GM23338 (cell line): ENCODE measurements around the gene SRD5A3. TPM values are rescaled to one million over a fixed set of nuclear protein-coding genes. Genes with fewer than 3 reads are reported as not detected.

Experiments used
- ATAC-seq: fragments of 200-7000 bp; cut with Tn5 transposase; 3 replicates; pipeline ENCODE4 v1.9.1; 2020
- DNase-seq: peaks from one replicate; pipeline ENCODE4 v3.0.0-alpha.2; 2015; ENCODE audit warnings: low spot score
- H2AFZ ChIP-seq: fragments of 200-600 bp; sonication (generic); 2 replicates; pipeline ENCODE4 v1.8.0; 2016; ENCODE audit warnings: antibody characterized with exemption, mild to moderate bottlenecking, moderate library complexity
- H3F3A ChIP-seq: fragments of 200-600 bp; sonication (generic); replicated peaks from 2 replicates; pipeline ENCODE4 v1.8.0; 2017; ENCODE audit warnings: antibody characterized with exemption, mixed run types, low read depth
- H3K27ac ChIP-seq: fragments of 200-600 bp; sonication (generic); 2 replicates; pipeline ENCODE4 v1.6.1; 2016; ENCODE audit warnings: low read depth
- H3K27me3 ChIP-seq: fragments of 200-600 bp; sonication (generic); 2 replicates; pipeline ENCODE4 v1.8.0; 2016; ENCODE audit warnings: mild to moderate bottlenecking, mixed run types, moderate library complexity; ENCODE audit not compliant: insufficient read depth
- H3K36me3 ChIP-seq: fragments of 200-600 bp; sonication (generic); 2 replicates; pipeline ENCODE4 v1.8.0; 2016; ENCODE audit warnings: mild to moderate bottlenecking; ENCODE audit not compliant: insufficient read depth
- H3K4me1 ChIP-seq: fragments of 200-600 bp; sonication (generic); 2 replicates; pipeline ENCODE4 v1.8.0; 2016; ENCODE audit warnings: mild to moderate bottlenecking, moderate library complexity; ENCODE audit not compliant: insufficient read depth
- H3K4me2 ChIP-seq: fragments of 200-600 bp; sonication (generic); 2 replicates; pipeline ENCODE4 v1.7.1; 2017; ENCODE audit warnings: mixed run types
- H3K4me3 ChIP-seq: fragments of 200-600 bp; sonication (generic); 2 replicates; pipeline ENCODE4 v1.6.1; 2016; ENCODE audit warnings: mixed run types
- H3K79me2 ChIP-seq: fragments of 200-600 bp; sonication (generic); replicated peaks from 2 replicates; pipeline ENCODE4 v1.8.0; 2017; ENCODE audit warnings: mild to moderate bottlenecking; ENCODE audit not compliant: insufficient read depth
- H3K9me2 ChIP-seq: fragments of 200-600 bp; sonication (generic); 2 replicates; pipeline ENCODE4 v1.8.0; 2017; ENCODE audit not compliant: insufficient read depth
- H4K20me1 ChIP-seq: fragments of 200-600 bp; sonication (generic); replicated peaks from 2 replicates; pipeline ENCODE4 v1.8.0; 2017; ENCODE audit warnings: mild to moderate bottlenecking; ENCODE audit not compliant: insufficient read depth
- H3K27ac Mint-ChIP-seq: 2 replicates; pipeline ENCODE4 v1.8.0; 2020; ENCODE audit warnings: inconsistent platforms, mild to moderate bottlenecking, moderate library complexity, mixed read lengths
- H3K27me3 Mint-ChIP-seq: 3 replicates; pipeline ENCODE4 v1.8.0; 2022; ENCODE audit warnings: low read depth, mild to moderate bottlenecking, moderate library complexity, mixed read lengths, inconsistent platforms; ENCODE audit not compliant: insufficient read depth, poor library complexity
- H3K36me3 Mint-ChIP-seq: 3 replicates; pipeline ENCODE4 v1.8.0; 2021; ENCODE audit warnings: low read depth, mild to moderate bottlenecking, inconsistent platforms, moderate library complexity, mixed read lengths
- H3K4me1 Mint-ChIP-seq: 3 replicates; pipeline ENCODE4 v1.8.0; 2020; ENCODE audit warnings: mild to moderate bottlenecking, inconsistent platforms, mixed read lengths
- H3K4me3 Mint-ChIP-seq: 3 replicates; pipeline ENCODE4 v1.8.0; 2021; ENCODE audit warnings: moderate library complexity, mild to moderate bottlenecking, inconsistent platforms, mixed read lengths
- H3K9me3 Mint-ChIP-seq: 3 replicates; pipeline ENCODE4 v1.8.0; 2020; ENCODE audit warnings: moderate library complexity, mild to moderate bottlenecking, inconsistent platforms, mixed read lengths
- CREB1 ChIP-seq: fragments of 250-450 bp; sonication (Bioruptor Pico); IDR thresholded peaks from 2 replicates; pipeline ENCODE4 v1.5.0; 2020; ENCODE audit warnings: low read depth, mild to moderate bottlenecking, moderate library complexity
- EZH2 ChIP-seq: fragments of 200-600 bp; sonication (generic); IDR thresholded peaks from one replicate; pipeline ENCODE4 v1.8.0; 2017; ENCODE audit warnings: antibody characterized with exemption, mild to moderate bottlenecking, low read depth; ENCODE audit not compliant: unreplicated experiment
- EZH2phosphoT487 ChIP-seq: fragments of 200-600 bp; sonication (generic); IDR thresholded peaks from one replicate; pipeline ENCODE4 v1.8.1; 2018; ENCODE audit warnings: antibody characterized with exemption; ENCODE audit not compliant: unreplicated experiment
- JUNB ChIP-seq: IDR thresholded peaks from one replicate; pipeline ENCODE4 v1.6.1; 2016; ENCODE audit warnings: antibody characterized with exemption; ENCODE audit not compliant: unreplicated experiment
- NANOG ChIP-seq: IDR thresholded peaks from 2 replicates; pipeline ENCODE4 v1.6.1; 2016; ENCODE audit warnings: antibody characterized with exemption, borderline replicate concordance
- POLR2AphosphoS5 ChIP-seq: IDR thresholded peaks from 2 replicates; pipeline ENCODE4 v1.6.1; 2016; ENCODE audit warnings: antibody characterized with exemption, low read depth
- STAT1 ChIP-seq: IDR thresholded peaks from one replicate; pipeline ENCODE4 v1.6.1; 2016; ENCODE audit warnings: antibody characterized with exemption; ENCODE audit not compliant: unreplicated experiment
- ZNF114 ChIP-seq: fragments of 250-450 bp; sonication (Bioruptor Pico); IDR thresholded peaks from 2 replicates; pipeline ENCODE4 v1.5.0; 2020; ENCODE audit warnings: mild to moderate bottlenecking, moderate library complexity
- ZNF331 ChIP-seq: fragments of 250-450 bp; sonication (Bioruptor Pico); IDR thresholded peaks from 2 replicates; pipeline ENCODE4 v1.5.0; 2020; ENCODE audit warnings: low read depth, mild to moderate bottlenecking, moderate library complexity
- polyA plus RNA-seq: library from polyadenylated mRNA; unstranded; fragments of >200 nt; fragmentation: Nextera tagmentation; extraction: Ambion mirVana; gene quantifications from 2 replicates; pipeline ENCODE4 v1.2.1, GENCODE V29; 2016
- total RNA-seq: library from RNA; depleted of rRNA; stranded (reverse); fragments of >200 nt; shearing (Covaris generic); gene quantifications from 2 replicates; pipeline ENCODE4 v1.2.3, GENCODE V29; 2014
- TF ChIP-seq, protein P1 (sequence below), 2 experiments: fragments of 200-600 bp in 1 of 2; sonication (generic) in 1 of 2; conservative IDR thresholded peaks; 2 replicates each; pipeline versions ENCODE4 v1.5.1 to v1.6.1; 2016 to 2017; ENCODE audit warnings: antibody characterized with exemption in 2 of 2, low read depth in 2 of 2, mild to moderate bottlenecking in 2 of 2, moderate library complexity in 1 of 2
- TF ChIP-seq, protein P2 (sequence below): fragments of 250-450 bp; sonication (Bioruptor Pico); IDR thresholded peaks from 2 replicates; pipeline ENCODE4 v1.5.0; 2020; ENCODE audit warnings: mild to moderate bottlenecking, moderate library complexity
- TF ChIP-seq, protein P3 (sequence below): IDR thresholded peaks from one replicate; pipeline ENCODE4 v1.6.1; 2018; ENCODE audit warnings: antibody characterized with exemption; ENCODE audit not compliant: unreplicated experiment

Gene SRD5A3
- total and polyA plus RNA-seq, 2 experiments from 2014 or later, result 23.0 to 49.9 TPM

DNA sequence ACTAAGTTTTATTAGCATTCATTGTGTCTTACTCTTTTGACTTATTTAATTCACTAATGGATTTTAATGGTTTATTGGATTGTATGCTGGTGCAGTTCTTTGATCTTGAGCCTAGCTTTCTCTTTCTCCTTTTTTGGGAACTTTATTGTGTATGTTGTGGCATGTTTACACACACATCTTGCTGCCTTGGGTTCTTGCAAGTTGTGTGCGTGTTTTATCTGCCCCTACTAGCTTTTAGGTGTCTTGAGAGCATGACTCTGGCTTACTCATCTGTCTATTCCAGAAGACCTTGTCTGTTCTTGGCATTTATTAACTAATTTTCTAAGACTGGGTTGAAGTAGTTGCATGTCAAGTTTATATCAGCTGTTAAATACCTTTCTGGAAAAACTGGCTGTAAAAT is 52.4 kb downstream of the SRD5A3 start (continued):
- TF ChIP-seq NANOG (no peak), EZH2phosphoT487 (no peak), ZNF331 (CRISPR knock-in tag) (no peak), CREB1 (CRISPR knock-in tag) (no peak), JUNB (no peak), POLR2AphosphoS5 (no peak)
- TF ChIP-seq, protein P1, sequence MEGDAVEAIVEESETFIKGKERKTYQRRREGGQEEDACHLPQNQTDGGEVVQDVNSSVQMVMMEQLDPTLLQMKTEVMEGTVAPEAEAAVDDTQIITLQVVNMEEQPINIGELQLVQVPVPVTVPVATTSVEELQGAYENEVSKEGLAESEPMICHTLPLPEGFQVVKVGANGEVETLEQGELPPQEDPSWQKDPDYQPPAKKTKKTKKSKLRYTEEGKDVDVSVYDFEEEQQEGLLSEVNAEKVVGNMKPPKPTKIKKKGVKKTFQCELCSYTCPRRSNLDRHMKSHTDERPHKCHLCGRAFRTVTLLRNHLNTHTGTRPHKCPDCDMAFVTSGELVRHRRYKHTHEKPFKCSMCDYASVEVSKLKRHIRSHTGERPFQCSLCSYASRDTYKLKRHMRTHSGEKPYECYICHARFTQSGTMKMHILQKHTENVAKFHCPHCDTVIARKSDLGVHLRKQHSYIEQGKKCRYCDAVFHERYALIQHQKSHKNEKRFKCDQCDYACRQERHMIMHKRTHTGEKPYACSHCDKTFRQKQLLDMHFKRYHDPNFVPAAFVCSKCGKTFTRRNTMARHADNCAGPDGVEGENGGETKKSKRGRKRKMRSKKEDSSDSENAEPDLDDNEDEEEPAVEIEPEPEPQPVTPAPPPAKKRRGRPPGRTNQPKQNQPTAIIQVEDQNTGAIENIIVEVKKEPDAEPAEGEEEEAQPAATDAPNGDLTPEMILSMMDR (conservative IDR thresholded peaks at IDR 0.05; ENCODE audit: low read depth in 2 of 2), result no peak

DNA sequence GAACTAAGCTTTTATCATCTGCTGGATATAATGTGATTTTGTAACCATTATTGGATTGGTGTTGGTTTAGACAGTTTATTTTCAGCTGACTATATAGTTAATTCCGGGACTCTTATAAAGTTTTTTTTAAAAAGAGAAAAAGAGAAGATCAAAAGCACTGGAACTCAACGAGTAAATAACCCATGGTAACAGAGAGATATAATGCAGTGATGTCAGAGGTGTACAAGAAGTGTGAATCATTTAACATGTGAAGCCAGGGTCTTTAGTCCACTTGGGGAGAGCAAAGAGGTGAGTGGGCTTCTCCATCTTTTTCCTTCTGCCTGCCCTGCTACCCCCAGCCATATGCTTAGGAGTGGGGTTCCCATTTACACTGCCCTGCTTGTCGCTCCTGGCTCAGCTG is 52.9 kb downstream of the SRD5A3 start:
- Mint-ChIP-seq H3K36me3 (peaks cover 50% of the 10 kb centered on the region), H3K4me1 (peaks cover 24% of the 10 kb centered on the region), H3K9me3 (no peaks in the 10 kb centered on the region; the same call in 1 of the 3 replicates), H3K27ac (no peak overlapping the region), H3K4me3 (peak overlapping the region; percentile 94), H3K27me3 (peaks cover 4% of the 10 kb centered on the region)
- H3F3A ChIP-seq, result no peaks in the 10 kb centered on the region
- H3K27ac ChIP-seq, result no peak overlapping the region
- H2AFZ ChIP-seq, result no peak overlapping the region
- DNase-seq, result no peak
- H3K79me2 ChIP-seq, result peaks cover 76% of the 10 kb centered on the region
- H3K27me3 ChIP-seq, result no peaks in the 10 kb centered on the region
- H3K4me3 ChIP-seq, result peak overlapping the region; percentile 92
- H3K4me2 ChIP-seq, result peak overlapping the region; percentile 87
- peaks cover 50% of the 10 kb centered on the region for H4K20me1 ChIP-seq
- peaks cover 22% of the 10 kb centered on the region for H3K4me1 ChIP-seq
- no peak for ATAC-seq
- peaks cover 16% of the 10 kb centered on the region; the same call in 1 of the 2 replicates for H3K36me3 ChIP-seq
- no peaks in the 10 kb centered on the region for H3K9me2 ChIP-seq
- TF ChIP-seq CREB1 (CRISPR knock-in tag) (no peak), JUNB (no peak), STAT1 (no peak), ZNF114 (CRISPR knock-in tag) (no peak), EZH2phosphoT487 (no peak), ZNF331 (CRISPR knock-in tag) (no peak), POLR2AphosphoS5 (no peak), EZH2 (no peak)
- TF ChIP-seq, protein P2, sequence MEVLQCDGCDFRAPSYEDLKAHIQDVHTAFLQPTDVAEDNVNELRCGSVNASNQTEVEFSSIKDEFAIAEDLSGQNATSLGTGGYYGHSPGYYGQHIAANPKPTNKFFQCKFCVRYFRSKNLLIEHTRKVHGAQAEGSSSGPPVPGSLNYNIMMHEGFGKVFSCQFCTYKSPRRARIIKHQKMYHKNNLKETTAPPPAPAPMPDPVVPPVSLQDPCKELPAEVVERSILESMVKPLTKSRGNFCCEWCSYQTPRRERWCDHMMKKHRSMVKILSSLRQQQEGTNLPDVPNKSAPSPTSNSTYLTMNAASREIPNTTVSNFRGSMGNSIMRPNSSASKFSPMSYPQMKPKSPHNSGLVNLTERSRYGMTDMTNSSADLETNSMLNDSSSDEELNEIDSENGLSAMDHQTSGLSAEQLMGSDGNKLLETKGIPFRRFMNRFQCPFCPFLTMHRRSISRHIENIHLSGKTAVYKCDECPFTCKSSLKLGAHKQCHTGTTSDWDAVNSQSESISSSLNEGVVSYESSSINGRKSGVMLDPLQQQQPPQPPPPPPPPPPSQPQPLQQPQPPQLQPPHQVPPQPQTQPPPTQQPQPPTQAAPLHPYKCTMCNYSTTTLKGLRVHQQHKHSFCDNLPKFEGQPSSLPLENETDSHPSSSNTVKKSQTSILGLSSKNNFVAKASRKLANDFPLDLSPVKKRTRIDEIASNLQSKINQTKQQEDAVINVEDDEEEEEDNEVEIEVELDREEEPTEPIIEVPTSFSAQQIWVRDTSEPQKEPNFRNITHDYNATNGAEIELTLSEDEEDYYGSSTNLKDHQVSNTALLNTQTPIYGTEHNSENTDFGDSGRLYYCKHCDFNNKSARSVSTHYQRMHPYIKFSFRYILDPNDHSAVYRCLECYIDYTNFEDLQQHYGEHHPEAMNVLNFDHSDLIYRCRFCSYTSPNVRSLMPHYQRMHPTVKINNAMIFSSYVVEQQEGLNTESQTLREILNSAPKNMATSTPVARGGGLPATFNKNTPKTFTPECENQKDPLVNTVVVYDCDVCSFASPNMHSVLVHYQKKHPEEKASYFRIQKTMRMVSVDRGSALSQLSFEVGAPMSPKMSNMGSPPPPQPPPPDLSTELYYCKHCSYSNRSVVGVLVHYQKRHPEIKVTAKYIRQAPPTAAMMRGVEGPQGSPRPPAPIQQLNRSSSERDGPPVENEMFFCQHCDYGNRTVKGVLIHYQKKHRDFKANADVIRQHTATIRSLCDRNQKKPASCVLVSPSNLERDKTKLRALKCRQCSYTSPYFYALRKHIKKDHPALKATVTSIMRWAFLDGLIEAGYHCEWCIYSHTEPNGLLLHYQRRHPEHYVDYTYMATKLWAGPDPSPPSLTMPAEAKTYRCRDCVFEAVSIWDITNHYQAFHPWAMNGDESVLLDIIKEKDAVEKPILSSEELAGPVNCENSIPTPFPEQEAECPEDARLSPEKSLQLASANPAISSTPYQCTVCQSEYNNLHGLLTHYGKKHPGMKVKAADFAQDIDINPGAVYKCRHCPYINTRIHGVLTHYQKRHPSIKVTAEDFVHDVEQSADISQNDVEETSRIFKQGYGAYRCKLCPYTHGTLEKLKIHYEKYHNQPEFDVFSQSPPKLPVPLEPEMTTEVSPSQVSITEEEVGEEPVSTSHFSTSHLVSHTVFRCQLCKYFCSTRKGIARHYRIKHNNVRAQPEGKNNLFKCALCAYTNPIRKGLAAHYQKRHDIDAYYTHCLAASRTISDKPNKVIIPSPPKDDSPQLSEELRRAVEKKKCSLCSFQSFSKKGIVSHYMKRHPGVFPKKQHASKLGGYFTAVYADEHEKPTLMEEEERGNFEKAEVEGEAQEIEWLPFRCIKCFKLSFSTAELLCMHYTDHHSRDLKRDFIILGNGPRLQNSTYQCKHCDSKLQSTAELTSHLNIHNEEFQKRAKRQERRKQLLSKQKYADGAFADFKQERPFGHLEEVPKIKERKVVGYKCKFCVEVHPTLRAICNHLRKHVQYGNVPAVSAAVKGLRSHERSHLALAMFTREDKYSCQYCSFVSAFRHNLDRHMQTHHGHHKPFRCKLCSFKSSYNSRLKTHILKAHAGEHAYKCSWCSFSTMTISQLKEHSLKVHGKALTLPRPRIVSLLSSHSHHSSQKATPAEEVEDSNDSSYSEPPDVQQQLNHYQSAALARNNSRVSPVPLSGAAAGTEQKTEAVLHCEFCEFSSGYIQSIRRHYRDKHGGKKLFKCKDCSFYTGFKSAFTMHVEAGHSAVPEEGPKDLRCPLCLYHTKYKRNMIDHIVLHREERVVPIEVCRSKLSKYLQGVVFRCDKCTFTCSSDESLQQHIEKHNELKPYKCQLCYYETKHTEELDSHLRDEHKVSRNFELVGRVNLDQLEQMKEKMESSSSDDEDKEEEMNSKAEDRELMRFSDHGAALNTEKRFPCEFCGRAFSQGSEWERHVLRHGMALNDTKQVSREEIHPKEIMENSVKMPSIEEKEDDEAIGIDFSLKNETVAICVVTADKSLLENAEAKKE (CRISPR knock-in tag), result no peak
- TF ChIP-seq, protein P3, sequence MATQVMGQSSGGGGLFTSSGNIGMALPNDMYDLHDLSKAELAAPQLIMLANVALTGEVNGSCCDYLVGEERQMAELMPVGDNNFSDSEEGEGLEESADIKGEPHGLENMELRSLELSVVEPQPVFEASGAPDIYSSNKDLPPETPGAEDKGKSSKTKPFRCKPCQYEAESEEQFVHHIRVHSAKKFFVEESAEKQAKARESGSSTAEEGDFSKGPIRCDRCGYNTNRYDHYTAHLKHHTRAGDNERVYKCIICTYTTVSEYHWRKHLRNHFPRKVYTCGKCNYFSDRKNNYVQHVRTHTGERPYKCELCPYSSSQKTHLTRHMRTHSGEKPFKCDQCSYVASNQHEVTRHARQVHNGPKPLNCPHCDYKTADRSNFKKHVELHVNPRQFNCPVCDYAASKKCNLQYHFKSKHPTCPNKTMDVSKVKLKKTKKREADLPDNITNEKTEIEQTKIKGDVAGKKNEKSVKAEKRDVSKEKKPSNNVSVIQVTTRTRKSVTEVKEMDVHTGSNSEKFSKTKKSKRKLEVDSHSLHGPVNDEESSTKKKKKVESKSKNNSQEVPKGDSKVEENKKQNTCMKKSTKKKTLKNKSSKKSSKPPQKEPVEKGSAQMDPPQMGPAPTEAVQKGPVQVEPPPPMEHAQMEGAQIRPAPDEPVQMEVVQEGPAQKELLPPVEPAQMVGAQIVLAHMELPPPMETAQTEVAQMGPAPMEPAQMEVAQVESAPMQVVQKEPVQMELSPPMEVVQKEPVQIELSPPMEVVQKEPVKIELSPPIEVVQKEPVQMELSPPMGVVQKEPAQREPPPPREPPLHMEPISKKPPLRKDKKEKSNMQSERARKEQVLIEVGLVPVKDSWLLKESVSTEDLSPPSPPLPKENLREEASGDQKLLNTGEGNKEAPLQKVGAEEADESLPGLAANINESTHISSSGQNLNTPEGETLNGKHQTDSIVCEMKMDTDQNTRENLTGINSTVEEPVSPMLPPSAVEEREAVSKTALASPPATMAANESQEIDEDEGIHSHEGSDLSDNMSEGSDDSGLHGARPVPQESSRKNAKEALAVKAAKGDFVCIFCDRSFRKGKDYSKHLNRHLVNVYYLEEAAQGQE, result no peak
